HG02938 (cell line): ENCODE data around the gene COL4A1.

Experiments
- ATAC-seq: cut with Tn5 transposase; IDR thresholded peaks from one replicate; pipeline ENCODE4 v1.9.1; 2021; ENCODE audit warnings: mild to moderate bottlenecking, moderate library complexity; ENCODE audit not compliant: unreplicated experiment

Gene COL4A1

GRCh38 chr13:110342474-110342873 is 35.5 kb upstream of the COL4A1 start:
- ATAC-seq = no peak

GRCh38 chr13:110341445-110342244 is 34.7 kb upstream of the COL4A1 start:
- peak; percentile 74 for ATAC-seq

- peak; percentile 39 for ATAC-seq
These were observed 34.0 kb upstream of the COL4A1 start for GRCh38 chr13:110340812-110341444.

- ATAC-seq = no peak
These were observed 33.1 kb upstream of the COL4A1 start for GRCh38 chr13:110339975-110340550.

- no peak for ATAC-seq
These were observed 32.3 kb upstream of the COL4A1 start for GRCh38 chr13:110339263-110339662.

- ATAC-seq = no peak
These were observed 31.6 kb upstream of the COL4A1 start for GRCh38 chr13:110338441-110339101.

GRCh38 chr13:110337247-110337646 is 30.3 kb upstream of the COL4A1 start:
- no peak for ATAC-seq

- ATAC-seq = no peak
These were observed 29.7 kb upstream of the COL4A1 start for GRCh38 chr13:110336681-110337080.

GRCh38 chr13:110336108-110336507 is 29.2 kb upstream of the COL4A1 start:
- ATAC-seq = no peak

GRCh38 chr13:110334841-110335490 is 28.0 kb upstream of the COL4A1 start:
- ATAC-seq = no peak

- ATAC-seq = no peak
These were observed 27.3 kb upstream of the COL4A1 start for GRCh38 chr13:110334256-110334655.

GRCh38 chr13:110333837-110334236 is 26.9 kb upstream of the COL4A1 start:
- ATAC-seq = no peak

GRCh38 chr13:110332750-110333149 is 25.8 kb upstream of the COL4A1 start:
- no peak for ATAC-seq

GRCh38 chr13:110331362-110331761 is 24.4 kb upstream of the COL4A1 start:
- ATAC-seq = no peak

- no peak for ATAC-seq
These were observed 23.6 kb upstream of the COL4A1 start for GRCh38 chr13:110330491-110331011.

- ATAC-seq = no peak
These were observed 23.0 kb upstream of the COL4A1 start for GRCh38 chr13:110329798-110330461.

GRCh38 chr13:110329258-110329657 is 22.3 kb upstream of the COL4A1 start:
- no peak for ATAC-seq

GRCh38 chr13:110328573-110328972 is 21.6 kb upstream of the COL4A1 start:
- no peak for ATAC-seq

GRCh38 chr13:110327051-110327721 is 20.2 kb upstream of the COL4A1 start:
- ATAC-seq = no peak
